Ecto neural progenitor cell (in vitro differentiated cells): Measurements from ENCODE around the gene IPPK.
"Not testable (repeated sequence)": the region's sequence is repeated elsewhere in the genome, so short reads cannot be mapped to it uniquely, and the experiment has no call there.

ENCODE experiments used
- DNase-seq: peaks from one replicate; pipeline ENCODE4 v3.0.0-alpha.2; 2018; ENCODE audit warnings: low spot score

Gene IPPK

GRCh38 chr9:92595075-92595474, 74.9 kb downstream of the IPPK start:
- not testable (repeated sequence) for DNase-seq

- no peak for DNase-seq
Measured at GRCh38 chr9:92592946-92593861, 76.7 kb downstream of the IPPK start.

- no peak for DNase-seq
Measured at GRCh38 chr9:92592537-92592936, 77.4 kb downstream of the IPPK start.

- no peak for DNase-seq
Measured at GRCh38 chr9:92590377-92590776, 79.6 kb downstream of the IPPK start.

- no peak for DNase-seq
Measured at GRCh38 chr9:92589923-92590322, 80.0 kb downstream of the IPPK start.

GRCh38 chr9:92576175-92576574, 93.8 kb downstream of the IPPK start:
- no peak for DNase-seq

GRCh38 chr9:92573612-92574011, 96.3 kb downstream of the IPPK start:
- DNase-seq, result not testable (repeated sequence)

- not testable (repeated sequence) for DNase-seq
Measured at GRCh38 chr9:92571871-92572270, 98.1 kb downstream of the IPPK start.

- DNase-seq, result no peak
Measured at GRCh38 chr9:92564982-92565381, 104.9 kb downstream of the IPPK start.

GRCh38 chr9:92564504-92564903, 105.4 kb downstream of the IPPK start:
- DNase-seq, result no peak
